Measurements from ENCODE around the gene NTF4. TPM values are rescaled to one million over a fixed set of nuclear protein-coding genes. Genes with fewer than 3 reads are reported as not detected.
"Not testable (repeated sequence)": the region's sequence is repeated elsewhere in the genome, so short reads cannot be mapped to it uniquely, and the experiment has no call there.

The NTF4 gene
- total and polyA plus RNA-seq, 2 donors, result 6.7 to 30.1 TPM

DNA sequence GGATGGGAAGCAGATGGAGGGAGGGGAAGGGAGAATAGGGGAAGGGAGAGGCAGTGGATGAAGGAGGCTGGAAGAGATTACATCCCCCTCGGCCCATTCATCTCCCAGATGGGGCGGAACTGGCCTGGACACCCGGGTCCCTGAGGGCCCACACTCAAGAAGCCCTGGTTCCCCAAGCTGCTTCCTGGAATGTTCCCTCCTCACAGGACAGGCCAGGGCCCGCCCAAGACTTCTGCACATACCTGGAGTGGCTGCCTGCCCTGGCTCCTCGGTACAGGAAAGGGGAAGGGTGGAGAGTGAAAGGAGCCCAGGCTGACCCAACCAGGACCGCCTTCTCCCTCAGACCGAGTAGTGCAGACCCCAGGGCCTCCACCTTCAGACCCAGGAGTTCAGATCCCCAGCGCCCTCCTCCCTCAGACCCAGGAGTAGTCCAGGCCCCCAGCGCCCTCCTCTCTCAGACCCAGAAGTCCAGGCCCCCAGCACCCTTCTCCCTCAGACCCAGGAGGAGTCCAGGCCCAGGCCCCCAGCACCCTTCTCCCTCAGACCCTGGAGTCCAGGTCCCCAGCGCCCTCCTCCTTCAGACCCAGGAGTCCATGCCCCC lies 489 bp downstream of the NTF4 start:
- WGBS, result 58% methylated on average over 10 of the region's 10 CpGs
- Histone ChIP-seq H3K27me3 (ENCODE audit: control insufficient read depth in 2 of 2, insufficient read depth in 1 of 2, low read length in 1 of 2) (peaks cover 33 to 98% of the 10 kb centered on the region in 2 donors), H3K9me3 (ENCODE audit: control insufficient read depth in 2 of 2, insufficient read depth in 1 of 2, low read length in 1 of 2) (no peaks in the 10 kb centered on the region), H3K4me3 (ENCODE audit: low read length in 2 of 2) (no peak overlapping the region), H3K4me1 (ENCODE audit: control insufficient read depth in 2 of 2, insufficient read depth in 2 of 2, low read length in 2 of 2) (no peaks in the 10 kb centered on the region), H3K27ac (ENCODE audit: low read depth in 1 of 2, low read length in 1 of 2) (peak overlapping the region; percentile 48 to 55), H3K36me3 (ENCODE audit: control insufficient read depth in 2 of 2, insufficient read depth in 2 of 2, low read length in 1 of 2) (no peaks in the 10 kb centered on the region)
- no peak for DNase-seq (ENCODE audit: low read depth in 6 of 9, low spot score in 9 of 9)

DNA sequence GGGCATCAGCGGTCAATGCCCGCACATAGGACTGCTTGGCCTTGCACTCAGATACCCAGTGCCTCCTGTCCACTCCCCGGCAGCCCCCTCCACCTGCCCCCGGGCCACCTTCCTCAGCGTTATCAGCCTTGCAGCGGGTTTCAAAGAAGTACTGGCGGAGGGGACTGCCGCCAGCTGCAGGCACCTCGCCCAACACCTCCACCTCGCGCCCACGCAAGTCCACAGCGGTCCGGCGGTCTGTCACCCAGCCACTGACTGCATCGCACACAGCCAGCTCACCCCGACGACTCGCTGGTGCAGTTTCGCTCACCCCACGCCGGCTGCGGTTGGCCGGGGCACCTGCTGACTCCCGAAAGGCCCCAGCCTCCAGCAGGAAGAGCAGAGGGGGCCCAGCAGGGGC lies 3.2 kb downstream of the NTF4 start:
- Histone ChIP-seq H3K36me3 (ENCODE audit: control insufficient read depth in 2 of 2, insufficient read depth in 2 of 2, low read length in 1 of 2) (no peaks in the 10 kb centered on the region), H3K27ac (ENCODE audit: low read depth in 1 of 2, low read length in 1 of 2) (no peak overlapping the region), H3K4me3 (ENCODE audit: low read length in 2 of 2) (no peak overlapping the region), H3K27me3 (ENCODE audit: control insufficient read depth in 2 of 2, insufficient read depth in 1 of 2, low read length in 1 of 2) (peaks cover 42 to 98% of the 10 kb centered on the region in 2 donors), H3K4me1 (ENCODE audit: control insufficient read depth in 2 of 2, insufficient read depth in 2 of 2, low read length in 2 of 2) (peaks cover 0 to 13% of the 10 kb centered on the region in 2 donors), H3K9me3 (ENCODE audit: control insufficient read depth in 2 of 2, insufficient read depth in 1 of 2, low read length in 1 of 2) (no peaks in the 10 kb centered on the region)
- WGBS, result 46% methylated on average over 25 of the region's 25 CpGs
- no peak for DNase-seq (ENCODE audit: low read depth in 6 of 9, low spot score in 9 of 9)

- DNase-seq (ENCODE audit: low read depth in 6 of 9, low spot score in 9 of 9), result no peak
- Histone ChIP-seq H3K36me3 (ENCODE audit: control insufficient read depth in 2 of 2, insufficient read depth in 2 of 2, low read length in 1 of 2) (no peaks in the 10 kb centered on the region), H3K4me3 (ENCODE audit: low read length in 2 of 2) (no peak overlapping the region), H3K9me3 (ENCODE audit: control insufficient read depth in 2 of 2, insufficient read depth in 1 of 2, low read length in 1 of 2) (no peaks in the 10 kb centered on the region), H3K4me1 (ENCODE audit: control insufficient read depth in 2 of 2, insufficient read depth in 2 of 2, low read length in 2 of 2) (peaks cover 0 to 18% of the 10 kb centered on the region in 2 donors), H3K27me3 (ENCODE audit: control insufficient read depth in 2 of 2, insufficient read depth in 1 of 2, low read length in 1 of 2) (peaks cover 43 to 98% of the 10 kb centered on the region in 2 donors), H3K27ac (ENCODE audit: low read depth in 1 of 2, low read length in 1 of 2) (no peak overlapping the region)
- 99% methylated on average over 2 of the region's 2 CpGs for WGBS
Measured at GRCh38 chr19:49061000-49061399, 3.6 kb downstream of the NTF4 start.

- Histone ChIP-seq H3K36me3 (ENCODE audit: control insufficient read depth in 2 of 2, insufficient read depth in 2 of 2, low read length in 1 of 2) (no peaks in the 10 kb centered on the region), H3K4me1 (ENCODE audit: control insufficient read depth in 2 of 2, insufficient read depth in 2 of 2, low read length in 2 of 2) (peaks cover 0 to 20% of the 10 kb centered on the region in 2 donors), H3K27me3 (ENCODE audit: control insufficient read depth in 2 of 2, insufficient read depth in 1 of 2, low read length in 1 of 2) (peaks cover 33 to 92% of the 10 kb centered on the region in 2 donors), H3K27ac (ENCODE audit: low read depth in 1 of 2, low read length in 1 of 2) (no peak overlapping the region), H3K9me3 (ENCODE audit: control insufficient read depth in 2 of 2, insufficient read depth in 1 of 2, low read length in 1 of 2) (no peaks in the 10 kb centered on the region), H3K4me3 (ENCODE audit: low read length in 2 of 2) (no peak overlapping the region)
- WGBS, result 61% methylated on average over 9 of the region's 9 CpGs
- DNase-seq (ENCODE audit: low read depth in 6 of 9, low spot score in 9 of 9), result no peak
Measured at GRCh38 chr19:49059053-49059452, 5.6 kb downstream of the NTF4 start.

DNA sequence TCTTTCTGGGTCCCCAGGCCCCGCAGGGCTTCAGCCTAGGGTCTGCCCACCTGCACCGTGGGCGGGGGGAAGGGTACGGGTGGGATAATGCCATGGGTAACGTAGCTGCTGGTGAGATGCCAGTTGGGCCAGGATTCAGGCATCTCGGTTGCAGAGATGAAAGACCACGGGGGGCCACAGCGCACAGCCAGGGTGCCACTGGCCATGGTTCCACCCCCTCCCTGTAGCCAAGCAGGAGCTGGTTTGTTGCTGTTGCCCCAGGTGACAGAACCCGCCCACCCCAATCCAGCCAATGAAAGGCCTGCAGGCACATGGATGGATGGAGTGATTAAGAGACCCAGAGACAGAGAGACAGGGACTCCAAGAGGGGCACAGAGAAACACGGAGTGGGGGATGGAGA lies 6.1 kb downstream of the NTF4 start:
- H3K27ac ChIP-seq (ENCODE audit: low read depth in 1 of 2, low read length in 1 of 2), result no peak overlapping the region
- WGBS, result 54% methylated on average over 10 of the region's 10 CpGs
- no peaks in the 10 kb centered on the region for H3K9me3 ChIP-seq (ENCODE audit: control insufficient read depth in 2 of 2, insufficient read depth in 1 of 2, low read length in 1 of 2)
- peaks cover 31 to 87% of the 10 kb centered on the region in 2 donors for H3K27me3 ChIP-seq (ENCODE audit: control insufficient read depth in 2 of 2, insufficient read depth in 1 of 2, low read length in 1 of 2)
- H3K36me3 ChIP-seq (ENCODE audit: control insufficient read depth in 2 of 2, insufficient read depth in 2 of 2, low read length in 1 of 2), result no peaks in the 10 kb centered on the region
- peaks cover 0 to 20% of the 10 kb centered on the region in 2 donors for H3K4me1 ChIP-seq (ENCODE audit: control insufficient read depth in 2 of 2, insufficient read depth in 2 of 2, low read length in 2 of 2)
- no peak overlapping the region for H3K4me3 ChIP-seq (ENCODE audit: low read length in 2 of 2)
- DNase-seq (ENCODE audit: low read depth in 6 of 9, low spot score in 9 of 9), result no peak

GRCh38 chr19:49057636-49058234 lies 6.9 kb downstream of the NTF4 start, which contains the start of gene CGB7:
TSS of gene CGB7 (minus strand) at chr19:49057749. CDS start at chr19:49055375, 2,374 bp downstream.
- no peak for DNase-seq (ENCODE audit: low read depth in 6 of 9, low spot score in 9 of 9)
- Histone ChIP-seq H3K27ac (ENCODE audit: low read depth in 1 of 2, low read length in 1 of 2) (no peak within 1 kb of the TSS), H3K9me3 (ENCODE audit: control insufficient read depth in 2 of 2, insufficient read depth in 1 of 2, low read length in 1 of 2) (no peaks in the 10 kb centered on the region), H3K4me1 (ENCODE audit: control insufficient read depth in 2 of 2, insufficient read depth in 2 of 2, low read length in 2 of 2) (peaks cover 0 to 20% of the 10 kb centered on the region in 2 donors), H3K36me3 (ENCODE audit: control insufficient read depth in 2 of 2, insufficient read depth in 2 of 2, low read length in 1 of 2) (no peaks in the 10 kb centered on the region), H3K27me3 (ENCODE audit: control insufficient read depth in 2 of 2, insufficient read depth in 1 of 2, low read length in 1 of 2) (peaks cover 31 to 78% of the 10 kb centered on the region in 2 donors), H3K4me3 (ENCODE audit: low read length in 2 of 2) (peak within 1 kb of the TSS in 1 of 2 donors; percentile 48)
- 4% methylated on average over 38 of the region's 38 CpGs for WGBS

DNA sequence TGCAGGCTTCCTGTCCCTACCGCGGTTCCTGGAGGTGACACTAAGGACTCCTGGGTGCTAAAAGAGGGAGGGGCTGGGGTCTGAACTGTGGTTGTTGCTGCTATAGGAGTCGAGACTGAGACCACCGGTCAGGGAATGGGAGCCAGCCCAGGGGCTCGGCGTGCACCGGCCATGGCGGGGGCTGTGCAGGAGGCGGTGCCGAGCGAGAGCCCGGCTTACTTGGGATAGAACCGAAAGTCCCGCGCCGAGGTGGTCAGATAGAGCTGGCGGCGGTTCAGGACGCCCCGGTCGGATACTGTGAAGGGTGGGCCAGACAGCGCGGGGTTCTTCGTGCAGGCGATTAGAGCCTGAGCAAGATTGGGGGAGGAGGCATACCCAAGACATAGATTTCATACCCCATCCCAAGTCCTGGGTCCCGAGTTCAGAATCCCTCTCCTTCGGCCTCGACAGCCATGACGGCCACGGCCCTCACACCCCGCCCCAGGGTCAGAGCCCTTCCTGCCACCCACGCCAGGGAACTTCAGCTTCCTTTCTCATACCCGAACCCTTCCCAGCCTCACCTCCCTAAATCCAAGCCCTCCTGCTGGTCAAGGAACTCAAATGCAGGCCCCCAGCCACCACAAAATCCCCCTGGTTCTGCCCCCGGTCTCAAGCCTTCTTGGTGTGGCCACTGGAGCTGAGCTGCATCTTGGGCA lies 7.6 kb downstream of the NTF4 start:
- not testable (repeated sequence) for DNase-seq (ENCODE audit: low read depth in 6 of 9, low spot score in 9 of 9); H3K9me3 ChIP-seq (ENCODE audit: control insufficient read depth in 2 of 2, insufficient read depth in 1 of 2, low read length in 1 of 2); H3K27ac ChIP-seq (ENCODE audit: low read depth in 1 of 2, low read length in 1 of 2); H3K36me3 ChIP-seq (ENCODE audit: control insufficient read depth in 2 of 2, insufficient read depth in 2 of 2, low read length in 1 of 2)
- 4% methylated on average over 34 of the region's 34 CpGs for WGBS
- peak overlapping the region in 1 of 2 donors; percentile 48 for H3K4me3 ChIP-seq (ENCODE audit: low read length in 2 of 2)
- peaks cover 0 to 20% of the 10 kb centered on the region in 2 donors for H3K4me1 ChIP-seq (ENCODE audit: control insufficient read depth in 2 of 2, insufficient read depth in 2 of 2, low read length in 2 of 2)
- H3K27me3 ChIP-seq (ENCODE audit: control insufficient read depth in 2 of 2, insufficient read depth in 1 of 2, low read length in 1 of 2), result peaks cover 31 to 71% of the 10 kb centered on the region in 2 donors

GRCh38 chr19:49056101-49056901 lies 8.3 kb downstream of the NTF4 start:
- peaks cover 31 to 64% of the 10 kb centered on the region in 2 donors for H3K27me3 ChIP-seq (ENCODE audit: control insufficient read depth in 2 of 2, insufficient read depth in 1 of 2, low read length in 1 of 2)
- H3K4me3 ChIP-seq (ENCODE audit: low read length in 2 of 2), result peak overlapping the region; percentile 10 to 48
- H3K27ac ChIP-seq (ENCODE audit: low read depth in 1 of 2, low read length in 1 of 2), result no peak overlapping the region
- H3K9me3 ChIP-seq (ENCODE audit: control insufficient read depth in 2 of 2, insufficient read depth in 1 of 2, low read length in 1 of 2), result no peaks in the 10 kb centered on the region
- H3K36me3 ChIP-seq (ENCODE audit: control insufficient read depth in 2 of 2, insufficient read depth in 2 of 2, low read length in 1 of 2), result no peaks in the 10 kb centered on the region
- H3K4me1 ChIP-seq (ENCODE audit: control insufficient read depth in 2 of 2, insufficient read depth in 2 of 2, low read length in 2 of 2), result peaks cover 0 to 20% of the 10 kb centered on the region in 2 donors
- 1% methylated on average over 63 of the region's 63 CpGs for WGBS
- peak in 4 of 9 donors; percentile 12 to 33 (median 22) for DNase-seq (ENCODE audit: low read depth in 6 of 9, low spot score in 9 of 9)

All from thymus (tissue), 11 donors.